ENCODE data around the gene DPP4.

DNA sequence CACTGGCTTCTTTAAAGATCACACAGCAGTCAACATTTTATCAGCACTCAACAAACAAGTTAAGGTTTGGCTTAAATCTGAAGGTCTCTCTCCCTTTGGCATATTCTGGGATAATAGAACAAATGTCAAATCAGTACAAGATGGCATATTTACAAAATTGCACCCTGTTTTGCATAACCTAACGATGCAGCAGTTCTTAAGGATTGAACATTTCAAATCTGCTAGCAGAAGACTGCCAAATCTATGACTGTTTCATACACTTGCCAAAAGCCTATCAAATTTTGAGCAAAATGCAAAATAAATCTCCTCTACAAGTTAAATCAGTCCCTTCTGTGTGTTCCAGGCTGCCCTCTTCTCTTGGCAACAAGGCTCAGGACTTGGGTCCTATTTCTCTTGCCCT lies 73.6 kb downstream of the DPP4 start:
- TF ChIP-seq, protein P1, sequence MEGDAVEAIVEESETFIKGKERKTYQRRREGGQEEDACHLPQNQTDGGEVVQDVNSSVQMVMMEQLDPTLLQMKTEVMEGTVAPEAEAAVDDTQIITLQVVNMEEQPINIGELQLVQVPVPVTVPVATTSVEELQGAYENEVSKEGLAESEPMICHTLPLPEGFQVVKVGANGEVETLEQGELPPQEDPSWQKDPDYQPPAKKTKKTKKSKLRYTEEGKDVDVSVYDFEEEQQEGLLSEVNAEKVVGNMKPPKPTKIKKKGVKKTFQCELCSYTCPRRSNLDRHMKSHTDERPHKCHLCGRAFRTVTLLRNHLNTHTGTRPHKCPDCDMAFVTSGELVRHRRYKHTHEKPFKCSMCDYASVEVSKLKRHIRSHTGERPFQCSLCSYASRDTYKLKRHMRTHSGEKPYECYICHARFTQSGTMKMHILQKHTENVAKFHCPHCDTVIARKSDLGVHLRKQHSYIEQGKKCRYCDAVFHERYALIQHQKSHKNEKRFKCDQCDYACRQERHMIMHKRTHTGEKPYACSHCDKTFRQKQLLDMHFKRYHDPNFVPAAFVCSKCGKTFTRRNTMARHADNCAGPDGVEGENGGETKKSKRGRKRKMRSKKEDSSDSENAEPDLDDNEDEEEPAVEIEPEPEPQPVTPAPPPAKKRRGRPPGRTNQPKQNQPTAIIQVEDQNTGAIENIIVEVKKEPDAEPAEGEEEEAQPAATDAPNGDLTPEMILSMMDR (IDR thresholded peaks at IDR 0.05; ENCODE audit: low read depth, low read length): no peak
- TF ChIP-seq EZH2phosphoT487 (IDR thresholded peaks at IDR 0.05; ENCODE audit: low read depth): no peak
